Upper lobe of left lung (tissue), 6 donors: ENCODE results near the gene DOCK7. TPM values are rescaled to one million over a fixed set of nuclear protein-coding genes. Genes with fewer than 3 reads are reported as not detected.

Experiments used
- ATAC-seq, 2 donors: fragments of 200-7000 bp; cut with Tn5 transposase; one replicate each; pipeline ENCODE4 v1.9.1; 2022; ENCODE audit warnings: mild to moderate bottlenecking in 2 of 2, moderate library complexity in 2 of 2; ENCODE audit not compliant: low FRiP score in 2 of 2
- DNase-seq, 2 donors: peaks; one replicate each; pipeline ENCODE4 v3.0.0-alpha.2; 2019 to 2020
- H3K27ac ChIP-seq, 4 donors: fragments of 200-600 bp; sonication (generic); one replicate each; pipeline ENCODE4 v1.5.1; 2016 to 2019
- H3K27me3 ChIP-seq, 4 donors: fragments of 200-600 bp; sonication (generic); one replicate each; pipeline ENCODE4 v1.5.1; 2017 to 2019
- H3K36me3 ChIP-seq, 4 donors: fragments of 200-600 bp; sonication (generic); one replicate each; pipeline ENCODE4 v1.5.1; 2016 to 2019
- H3K4me1 ChIP-seq, 4 donors: fragments of 200-600 bp; sonication (generic); one replicate each; pipeline ENCODE4 v1.5.1; 2018 to 2019
- H3K4me3 ChIP-seq, 4 donors: fragments of 200-600 bp; sonication (generic); one replicate each; pipeline ENCODE4 v1.5.1; 2017 to 2019; ENCODE audit warnings: mild to moderate bottlenecking in 2 of 4, moderate library complexity in 1 of 4
- H3K9me3 ChIP-seq, 4 donors: fragments of 200-600 bp; sonication (generic); one replicate each; pipeline ENCODE4 v1.5.1; 2018 to 2019
- CTCF ChIP-seq, 6 experiments: fragments of 450-650 bp in 4 of 6; fragments of 200-600 bp in 2 of 6; sonication (generic) in 2 of 6; IDR thresholded peaks; one replicate each; pipeline ENCODE4 v1.5.1; 2016 to 2019; ENCODE audit warnings: antibody characterized with exemption in 6 of 6
- EP300 ChIP-seq, 4 donors: sonication (generic); formaldehyde crosslinking; IDR thresholded peaks; one replicate each; pipeline ENCODE4 v1.5.1; 2017; ENCODE audit warnings: antibody characterized with exemption in 4 of 4, control low read depth in 2 of 4
- POLR2A ChIP-seq, 4 donors: fragments of 450-650 bp; IDR thresholded peaks; one replicate each; pipeline ENCODE4 v1.5.1; 2016 to 2017; ENCODE audit warnings: antibody characterized with exemption in 4 of 4, mild to moderate bottlenecking in 2 of 4
- POLR2AphosphoS5 ChIP-seq, 2 donors: sonication (generic); formaldehyde crosslinking; IDR thresholded peaks; one replicate each; pipeline ENCODE4 v1.5.1; 2017; ENCODE audit warnings: antibody characterized with exemption in 2 of 2
- WGBS, 2 donors: methylation state at CpG; one replicate each; pipeline ENCODE4 v1.1.5; 2017 to 2018; 5-methylcytosine and 5-hydroxymethylcytosine counted together
- total RNA-seq, 6 donors: library from RNA; depleted of rRNA in 4 of 6; stranded (reverse); fragments of >200 nt in 4 of 6; gene quantifications; one replicate each; pipeline versions ENCODE4 v1.1.0 to v1.2.1, GENCODE V29; 2016 to 2021
- donor health status: DM: no; HTN: no; CAD: no; lungs with moderate emphysema.
- donor health status: DM: no; HTN: yes; CAD: no; lungs with severe emphysema.

Gene DOCK7
- total RNA-seq, 6 donors from 2014 or later: 19.4 to 31.9 (median 26.4) TPM

GRCh38 chr1:62590970-62591368 lies 97.2 kb downstream of the DOCK7 start:
- H3K27me3 ChIP-seq: no peaks in the 10 kb centered on the region
- DNase-seq (no peak), ATAC-seq (no peak)
- no peaks in the 10 kb centered on the region for H3K9me3 ChIP-seq
- H3K4me1 ChIP-seq: no peaks in the 10 kb centered on the region
- H3K27ac ChIP-seq: no peak overlapping the region
- no peak for TF ChIP-seq POLR2AphosphoS5 (IDR thresholded peaks at IDR 0.05)
- no peak for TF ChIP-seq EP300 (IDR thresholded peaks at IDR 0.05)
- TF ChIP-seq POLR2A (IDR thresholded peaks at IDR 0.05): no peak
- TF ChIP-seq CTCF (IDR thresholded peaks at IDR 0.05): no peak
- no peak overlapping the region for H3K4me3 ChIP-seq
- H3K36me3 ChIP-seq: no peaks in the 10 kb centered on the region
- 65 to 67% methylated on average over 1 of the region's 1 CpG for WGBS, 2 donors

- no peak for TF ChIP-seq EP300 (IDR thresholded peaks at IDR 0.05)
- no peak for TF ChIP-seq POLR2AphosphoS5 (IDR thresholded peaks at IDR 0.05)
- no peak for TF ChIP-seq POLR2A (IDR thresholded peaks at IDR 0.05)
- TF ChIP-seq CTCF (IDR thresholded peaks at IDR 0.05): no peak
- Histone ChIP-seq H3K27me3 (no peaks in the 10 kb centered on the region), H3K9me3 (no peaks in the 10 kb centered on the region), H3K4me3 (no peak overlapping the region), H3K4me1 (no peaks in the 10 kb centered on the region), H3K27ac (no peak overlapping the region), H3K36me3 (no peaks in the 10 kb centered on the region)
- no peak for DNase-seq
- ATAC-seq: no peak
- 83 to 85% methylated on average over 4 of the region's 4 CpGs for WGBS, 2 donors
Observed at GRCh38 chr1:62590255-62590969, 97.8 kb downstream of the DOCK7 start.

GRCh38 chr1:62589321-62589720 lies 98.9 kb downstream of the DOCK7 start:
- Histone ChIP-seq H3K4me1 (no peaks in the 10 kb centered on the region), H3K27ac (no peak overlapping the region), H3K36me3 (no peaks in the 10 kb centered on the region), H3K27me3 (no peaks in the 10 kb centered on the region), H3K4me3 (no peak overlapping the region), H3K9me3 (no peaks in the 10 kb centered on the region)
- DNase-seq: no peak
- no peak for ATAC-seq
- WGBS, 2 donors: 78 to 89% methylated on average over 3 of the region's 3 CpGs
- TF ChIP-seq POLR2A (IDR thresholded peaks at IDR 0.05): no peak
- TF ChIP-seq POLR2AphosphoS5 (IDR thresholded peaks at IDR 0.05): no peak
- TF ChIP-seq CTCF (IDR thresholded peaks at IDR 0.05): no peak
- TF ChIP-seq EP300 (IDR thresholded peaks at IDR 0.05): no peak

- TF ChIP-seq POLR2A (IDR thresholded peaks at IDR 0.05) (no peak), POLR2AphosphoS5 (IDR thresholded peaks at IDR 0.05) (no peak), EP300 (IDR thresholded peaks at IDR 0.05) (no peak), CTCF (IDR thresholded peaks at IDR 0.05) (no peak)
- DNase-seq (no peak), ATAC-seq (no peak)
- Histone ChIP-seq H3K36me3 (no peaks in the 10 kb centered on the region), H3K27me3 (no peaks in the 10 kb centered on the region), H3K9me3 (no peaks in the 10 kb centered on the region), H3K27ac (no peak overlapping the region), H3K4me1 (no peaks in the 10 kb centered on the region), H3K4me3 (no peak overlapping the region)
Observed at GRCh38 chr1:62588000-62588399, 100.2 kb downstream of the DOCK7 start.
